WTC11 (cell line): ENCODE measurements around the gene PLXNB2. TPM values are rescaled to one million over a fixed set of nuclear protein-coding genes. Genes with fewer than 3 reads are reported as not detected.

ENCODE experiments used
- ATAC-seq: fragments of 200-7000 bp; cut with Tn5 transposase; 2 replicates; pipeline ENCODE4 v1.10.0; 2021; ENCODE audit warnings: mild to moderate bottlenecking, moderate library complexity
- CTCF ChIA-PET: fragments of 300-600 bp; sonication (Branson Sonifier 250); formaldehyde crosslinking; loops from one replicate; lab custom pipeline; 2021; ENCODE audit warnings: antibody characterized with exemption; lab: Charles Lee
- POLR2A ChIA-PET: fragments of 350-600 bp; sonication (Branson Sonifier 250); formaldehyde crosslinking; loops from one replicate; lab custom pipeline; 2021; ENCODE audit warnings: antibody characterized with exemption; lab: Charles Lee
- DNase-seq: peaks from one replicate; pipeline ENCODE4 v3.0.0; 2021; ENCODE audit warnings: low spot score
- H3K27ac Mint-ChIP-seq: 2 replicates; pipeline ENCODE4 v1.8.0; 2021; ENCODE audit warnings: mixed read lengths
- H3K27me3 Mint-ChIP-seq: 2 replicates; pipeline ENCODE4 v1.8.0; 2021; ENCODE audit warnings: low read depth, mild to moderate bottlenecking, moderate library complexity, mixed read lengths
- H3K36me3 Mint-ChIP-seq: 2 replicates; pipeline ENCODE4 v1.8.0; 2021; ENCODE audit warnings: mixed read lengths
- H3K4me1 Mint-ChIP-seq: 2 replicates; pipeline ENCODE4 v1.8.0; 2022; ENCODE audit warnings: mixed read lengths
- H3K4me3 Mint-ChIP-seq: 2 replicates; pipeline ENCODE4 v1.8.0; 2021; ENCODE audit warnings: mild to moderate bottlenecking, moderate library complexity, mixed read lengths
- H3K9me3 Mint-ChIP-seq: 2 replicates; pipeline ENCODE4 v1.8.0; 2021; ENCODE audit warnings: mixed read lengths
- CREB1 ChIP-seq: sonication (generic); formaldehyde crosslinking; IDR thresholded peaks from 2 replicates; pipeline ENCODE4 v1.8.0; 2023; ENCODE audit warnings: mild to moderate bottlenecking, missing genetic modification reagents
- ELF4 ChIP-seq: sonication (generic); formaldehyde crosslinking; IDR thresholded peaks from 2 replicates; pipeline ENCODE4 v1.8.1; 2022; ENCODE audit warnings: low read depth, mild to moderate bottlenecking, moderate library complexity, missing genetic modification reagents
- FOXK1 ChIP-seq: sonication (generic); formaldehyde crosslinking; IDR thresholded peaks from 2 replicates; pipeline ENCODE4 v1.8.0; 2022; ENCODE audit warnings: mild to moderate bottlenecking, moderate library complexity, missing genetic modification reagents
- GABPB1 ChIP-seq: sonication (generic); formaldehyde crosslinking; IDR thresholded peaks from 2 replicates; pipeline ENCODE4 v1.8.1; 2023; ENCODE audit warnings: mild to moderate bottlenecking, missing genetic modification reagents
- GTF2I ChIP-seq: fragments of 250-450 bp; sonication (Bioruptor Pico); conservative IDR thresholded peaks from 2 replicates; pipeline ENCODE4 v1.4.0; 2021; ENCODE audit warnings: mild to moderate bottlenecking
- HMGA2 ChIP-seq: fragments of 250-450 bp; sonication (Bioruptor Pico); IDR thresholded peaks from 2 replicates; pipeline ENCODE4 v1.4.0; 2021; ENCODE audit warnings: mild to moderate bottlenecking, moderate library complexity
- IRF2 ChIP-seq: sonication (generic); formaldehyde crosslinking; IDR thresholded peaks from 2 replicates; pipeline ENCODE4 v1.8.0; 2022; ENCODE audit warnings: low read depth, missing genetic modification reagents, borderline replicate concordance
- MXD4 ChIP-seq: fragments of 250-450 bp; sonication (Bioruptor Pico); IDR thresholded peaks from 2 replicates; pipeline ENCODE4 v1.8.0; 2021; ENCODE audit warnings: mild to moderate bottlenecking, moderate library complexity, borderline replicate concordance
- ZNF138 ChIP-seq: sonication (generic); formaldehyde crosslinking; conservative IDR thresholded peaks from 2 replicates; pipeline ENCODE4 v1.8.1; 2022; ENCODE audit warnings: mild to moderate bottlenecking, moderate library complexity, missing genetic modification reagents
- ZNF263 ChIP-seq: sonication (generic); formaldehyde crosslinking; IDR thresholded peaks from 2 replicates; pipeline ENCODE4 v1.8.1; 2022; ENCODE audit warnings: low read depth, mild to moderate bottlenecking, moderate library complexity, missing genetic modification reagents
- ZNF671 ChIP-seq: fragments of 250-450 bp; sonication (Bioruptor Pico); IDR thresholded peaks from 2 replicates; pipeline ENCODE4 v1.8.0; 2021; ENCODE audit warnings: mild to moderate bottlenecking
- total RNA-seq: library from RNA; stranded (reverse); gene quantifications from 3 replicates; pipeline ENCODE4 v1.2.3, GENCODE V29; 2021
- TF ChIP-seq, protein P1 (sequence below): fragments of 250-450 bp; sonication (Bioruptor Pico); IDR thresholded peaks from 2 replicates; pipeline ENCODE4 v1.8.0; 2021; ENCODE audit warnings: mild to moderate bottlenecking
- TF ChIP-seq, protein P2 (sequence below): sonication (generic); formaldehyde crosslinking; IDR thresholded peaks from 2 replicates; pipeline ENCODE4 v1.8.1; 2023; ENCODE audit warnings: mild to moderate bottlenecking, missing genetic modification reagents
- TF ChIP-seq, protein P3 (sequence below): sonication (generic); formaldehyde crosslinking; IDR thresholded peaks from 2 replicates; pipeline ENCODE4 v1.8.1; 2023; ENCODE audit warnings: mild to moderate bottlenecking, missing genetic modification reagents, borderline replicate concordance
- TF ChIP-seq, protein P4 (sequence below): sonication (generic); formaldehyde crosslinking; IDR thresholded peaks from 2 replicates; pipeline ENCODE4 v1.8.1; 2023; ENCODE audit warnings: mild to moderate bottlenecking, missing genetic modification reagents, moderate library complexity
- TF ChIP-seq, protein P5 (sequence below): fragments of 250-450 bp; sonication (Bioruptor Pico); IDR thresholded peaks from 2 replicates; pipeline ENCODE4 v1.9.0; 2021; ENCODE audit warnings: mild to moderate bottlenecking, borderline replicate concordance
- TF ChIP-seq, protein P6 (sequence below): sonication (generic); formaldehyde crosslinking; IDR thresholded peaks from 2 replicates; pipeline ENCODE4 v1.8.1; 2022; ENCODE audit warnings: missing genetic modification reagents, borderline replicate concordance

The PLXNB2 gene
- total RNA-seq, 1 experiment from 2014 or later, result 113 TPM

DNA sequence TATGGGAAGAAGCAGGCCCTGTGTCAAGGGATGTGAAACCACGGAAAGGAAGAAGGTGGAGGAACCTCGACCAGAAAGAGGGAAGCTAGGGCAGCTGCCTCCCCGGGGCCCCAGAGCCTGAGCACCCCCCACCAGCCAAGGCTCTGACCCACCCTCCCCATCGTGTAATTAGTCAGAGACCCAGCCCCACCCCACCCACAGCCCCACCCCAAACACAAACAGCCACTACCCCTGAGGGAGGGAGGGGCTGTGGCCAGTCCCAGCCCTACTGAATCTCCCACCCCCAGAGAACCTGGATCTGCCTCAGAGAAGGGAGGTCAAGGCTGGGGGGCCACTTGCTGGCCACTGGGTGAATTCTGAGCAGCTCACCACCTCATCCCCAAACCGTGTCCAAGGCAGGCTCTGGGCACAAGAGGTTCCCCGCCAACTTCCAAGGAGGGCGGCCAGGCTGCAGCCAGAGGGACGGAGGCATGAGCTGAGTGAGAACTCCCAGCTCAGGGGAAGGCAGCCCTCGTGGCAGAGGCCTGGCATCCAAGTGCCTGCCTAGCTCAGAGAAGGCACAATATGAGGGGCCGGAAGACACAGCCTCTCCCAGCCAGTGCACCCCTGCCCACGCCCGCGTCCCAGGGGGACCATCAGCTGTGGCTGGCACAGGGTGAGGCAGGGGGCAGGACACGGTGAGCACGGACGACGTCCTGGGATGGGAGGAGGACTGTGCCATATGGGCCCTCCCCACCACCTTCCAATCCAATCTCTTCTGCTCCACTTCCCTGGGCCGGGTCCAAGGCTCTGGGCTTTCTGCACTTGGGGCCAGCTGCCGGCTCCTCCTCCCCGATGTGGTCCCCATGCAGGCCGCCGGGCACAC, 2.7 kb downstream of the PLXNB2 start:
- Mint-ChIP-seq H3K9me3 (no peaks in the 10 kb centered on the region), H3K27me3 (peaks cover 6% of the 10 kb centered on the region; the same call in 1 of the 2 replicates), H3K27ac (peak overlapping the region; percentile 76; the same call in 1 of the 2 replicates), H3K4me3 (no peak overlapping the region), H3K36me3 (no peaks in the 10 kb centered on the region), H3K4me1 (peaks cover 30% of the 10 kb centered on the region)
- TF ChIP-seq ZNF671 (CRISPR knock-in tag) (no peak), CREB1 (CRISPR knock-in tag) (no peak), FOXK1 (CRISPR knock-in tag) (no peak), ELF4 (CRISPR knock-in tag) (no peak)
- TF ChIP-seq, protein P1, sequence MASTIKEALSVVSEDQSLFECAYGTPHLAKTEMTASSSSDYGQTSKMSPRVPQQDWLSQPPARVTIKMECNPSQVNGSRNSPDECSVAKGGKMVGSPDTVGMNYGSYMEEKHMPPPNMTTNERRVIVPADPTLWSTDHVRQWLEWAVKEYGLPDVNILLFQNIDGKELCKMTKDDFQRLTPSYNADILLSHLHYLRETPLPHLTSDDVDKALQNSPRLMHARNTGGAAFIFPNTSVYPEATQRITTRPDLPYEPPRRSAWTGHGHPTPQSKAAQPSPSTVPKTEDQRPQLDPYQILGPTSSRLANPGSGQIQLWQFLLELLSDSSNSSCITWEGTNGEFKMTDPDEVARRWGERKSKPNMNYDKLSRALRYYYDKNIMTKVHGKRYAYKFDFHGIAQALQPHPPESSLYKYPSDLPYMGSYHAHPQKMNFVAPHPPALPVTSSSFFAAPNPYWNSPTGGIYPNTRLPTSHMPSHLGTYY (CRISPR knock-in tag), result no peak
- TF ChIP-seq, protein P2, sequence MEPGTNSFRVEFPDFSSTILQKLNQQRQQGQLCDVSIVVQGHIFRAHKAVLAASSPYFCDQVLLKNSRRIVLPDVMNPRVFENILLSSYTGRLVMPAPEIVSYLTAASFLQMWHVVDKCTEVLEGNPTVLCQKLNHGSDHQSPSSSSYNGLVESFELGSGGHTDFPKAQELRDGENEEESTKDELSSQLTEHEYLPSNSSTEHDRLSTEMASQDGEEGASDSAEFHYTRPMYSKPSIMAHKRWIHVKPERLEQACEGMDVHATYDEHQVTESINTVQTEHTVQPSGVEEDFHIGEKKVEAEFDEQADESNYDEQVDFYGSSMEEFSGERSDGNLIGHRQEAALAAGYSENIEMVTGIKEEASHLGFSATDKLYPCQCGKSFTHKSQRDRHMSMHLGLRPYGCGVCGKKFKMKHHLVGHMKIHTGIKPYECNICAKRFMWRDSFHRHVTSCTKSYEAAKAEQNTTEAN (CRISPR knock-in tag), result no peak
- TF ChIP-seq, protein P3, sequence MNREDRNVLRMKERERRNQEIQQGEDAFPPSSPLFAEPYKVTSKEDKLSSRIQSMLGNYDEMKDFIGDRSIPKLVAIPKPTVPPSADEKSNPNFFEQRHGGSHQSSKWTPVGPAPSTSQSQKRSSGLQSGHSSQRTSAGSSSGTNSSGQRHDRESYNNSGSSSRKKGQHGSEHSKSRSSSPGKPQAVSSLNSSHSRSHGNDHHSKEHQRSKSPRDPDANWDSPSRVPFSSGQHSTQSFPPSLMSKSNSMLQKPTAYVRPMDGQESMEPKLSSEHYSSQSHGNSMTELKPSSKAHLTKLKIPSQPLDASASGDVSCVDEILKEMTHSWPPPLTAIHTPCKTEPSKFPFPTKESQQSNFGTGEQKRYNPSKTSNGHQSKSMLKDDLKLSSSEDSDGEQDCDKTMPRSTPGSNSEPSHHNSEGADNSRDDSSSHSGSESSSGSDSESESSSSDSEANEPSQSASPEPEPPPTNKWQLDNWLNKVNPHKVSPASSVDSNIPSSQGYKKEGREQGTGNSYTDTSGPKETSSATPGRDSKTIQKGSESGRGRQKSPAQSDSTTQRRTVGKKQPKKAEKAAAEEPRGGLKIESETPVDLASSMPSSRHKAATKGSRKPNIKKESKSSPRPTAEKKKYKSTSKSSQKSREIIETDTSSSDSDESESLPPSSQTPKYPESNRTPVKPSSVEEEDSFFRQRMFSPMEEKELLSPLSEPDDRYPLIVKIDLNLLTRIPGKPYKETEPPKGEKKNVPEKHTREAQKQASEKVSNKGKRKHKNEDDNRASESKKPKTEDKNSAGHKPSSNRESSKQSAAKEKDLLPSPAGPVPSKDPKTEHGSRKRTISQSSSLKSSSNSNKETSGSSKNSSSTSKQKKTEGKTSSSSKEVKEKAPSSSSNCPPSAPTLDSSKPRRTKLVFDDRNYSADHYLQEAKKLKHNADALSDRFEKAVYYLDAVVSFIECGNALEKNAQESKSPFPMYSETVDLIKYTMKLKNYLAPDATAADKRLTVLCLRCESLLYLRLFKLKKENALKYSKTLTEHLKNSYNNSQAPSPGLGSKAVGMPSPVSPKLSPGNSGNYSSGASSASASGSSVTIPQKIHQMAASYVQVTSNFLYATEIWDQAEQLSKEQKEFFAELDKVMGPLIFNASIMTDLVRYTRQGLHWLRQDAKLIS, result no peak
- TF ChIP-seq, protein P4, sequence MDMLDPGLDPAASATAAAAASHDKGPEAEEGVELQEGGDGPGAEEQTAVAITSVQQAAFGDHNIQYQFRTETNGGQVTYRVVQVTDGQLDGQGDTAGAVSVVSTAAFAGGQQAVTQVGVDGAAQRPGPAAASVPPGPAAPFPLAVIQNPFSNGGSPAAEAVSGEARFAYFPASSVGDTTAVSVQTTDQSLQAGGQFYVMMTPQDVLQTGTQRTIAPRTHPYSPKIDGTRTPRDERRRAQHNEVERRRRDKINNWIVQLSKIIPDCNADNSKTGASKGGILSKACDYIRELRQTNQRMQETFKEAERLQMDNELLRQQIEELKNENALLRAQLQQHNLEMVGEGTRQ, result no peak
- POLR2A ChIA-PET, result interaction anchor here (1.9 kb wide), 1 partner anchor 11 kb away, joined by 6 read pairs; no protein-coding TSS in a partner anchor
- DNase-seq (no peak), ATAC-seq (no peak)
- CTCF ChIA-PET, result interaction anchor here (0.5 to 2.4 kb wide), 5 partner anchors 22 to 190 kb away, joined by 3 to 10 read pairs (median 5); partner anchors contain the start of gene HDAC10

DNA sequence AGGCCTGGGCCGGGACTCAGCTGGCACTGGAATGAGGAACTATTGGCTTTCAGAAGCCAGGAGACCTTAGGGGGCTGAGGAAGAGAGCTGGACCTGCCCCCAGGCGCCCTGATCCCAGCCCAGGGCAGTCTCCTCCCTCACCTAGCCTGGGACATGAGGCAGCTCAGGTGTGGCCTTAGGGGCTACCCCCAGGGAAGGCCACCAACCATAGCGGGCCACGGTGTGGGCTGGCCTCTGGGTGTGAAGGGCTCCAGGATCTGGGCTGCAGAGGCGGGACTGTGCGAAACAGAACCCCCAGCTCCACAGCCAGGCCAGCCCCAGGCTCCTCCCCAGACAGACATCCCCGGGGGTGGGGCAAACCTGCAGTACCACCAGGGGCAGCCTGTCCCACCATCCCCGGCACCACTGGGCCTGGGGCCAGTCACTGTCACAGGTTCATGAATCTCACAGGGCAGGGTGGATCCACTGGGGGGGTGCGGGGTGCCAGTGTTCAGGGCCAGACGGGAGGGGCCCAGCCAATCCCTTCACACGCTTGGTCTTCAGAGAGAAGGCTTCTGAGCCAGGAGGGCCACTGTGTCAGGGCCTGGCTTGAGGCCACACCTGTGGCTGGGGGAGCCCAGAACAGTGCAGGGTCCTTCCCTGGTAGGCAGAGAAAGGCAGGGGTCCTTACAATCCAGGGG, 3.5 kb downstream of the PLXNB2 start:
- H3K4me1 Mint-ChIP-seq, result peaks cover 30% of the 10 kb centered on the region
- H3K36me3 Mint-ChIP-seq, result no peaks in the 10 kb centered on the region
- CTCF ChIA-PET, result interaction anchor here (0.6 to 2.4 kb wide), 8 partner anchors 9 to 221 kb away, joined by 3 to 16 read pairs (median 4); partner anchors contain the start of genes HDAC10 and SCO2
- peak overlapping the region; percentile 76; the same call in 1 of the 2 replicates for H3K27ac Mint-ChIP-seq
- H3K9me3 Mint-ChIP-seq, result no peaks in the 10 kb centered on the region
- ATAC-seq (peak; percentile 52), DNase-seq (peak; percentile 66)
- POLR2A ChIA-PET, result interaction anchor here (1.9 kb wide), 1 partner anchor 10 kb away, joined by 6 read pairs; no protein-coding TSS in a partner anchor
- H3K27me3 Mint-ChIP-seq, result peaks cover 6% of the 10 kb centered on the region; the same call in 1 of the 2 replicates
- H3K4me3 Mint-ChIP-seq, result no peak overlapping the region
- TF ChIP-seq HMGA2 (CRISPR knock-in tag) (no peak), IRF2 (CRISPR knock-in tag) (no peak), ZNF138 (CRISPR knock-in tag) (no peak), GABPB1 (CRISPR knock-in tag) (no peak), ZNF263 (CRISPR knock-in tag) (no peak), GTF2I (no peak), MXD4 (CRISPR knock-in tag) (no peak)
- TF ChIP-seq, protein P5, sequence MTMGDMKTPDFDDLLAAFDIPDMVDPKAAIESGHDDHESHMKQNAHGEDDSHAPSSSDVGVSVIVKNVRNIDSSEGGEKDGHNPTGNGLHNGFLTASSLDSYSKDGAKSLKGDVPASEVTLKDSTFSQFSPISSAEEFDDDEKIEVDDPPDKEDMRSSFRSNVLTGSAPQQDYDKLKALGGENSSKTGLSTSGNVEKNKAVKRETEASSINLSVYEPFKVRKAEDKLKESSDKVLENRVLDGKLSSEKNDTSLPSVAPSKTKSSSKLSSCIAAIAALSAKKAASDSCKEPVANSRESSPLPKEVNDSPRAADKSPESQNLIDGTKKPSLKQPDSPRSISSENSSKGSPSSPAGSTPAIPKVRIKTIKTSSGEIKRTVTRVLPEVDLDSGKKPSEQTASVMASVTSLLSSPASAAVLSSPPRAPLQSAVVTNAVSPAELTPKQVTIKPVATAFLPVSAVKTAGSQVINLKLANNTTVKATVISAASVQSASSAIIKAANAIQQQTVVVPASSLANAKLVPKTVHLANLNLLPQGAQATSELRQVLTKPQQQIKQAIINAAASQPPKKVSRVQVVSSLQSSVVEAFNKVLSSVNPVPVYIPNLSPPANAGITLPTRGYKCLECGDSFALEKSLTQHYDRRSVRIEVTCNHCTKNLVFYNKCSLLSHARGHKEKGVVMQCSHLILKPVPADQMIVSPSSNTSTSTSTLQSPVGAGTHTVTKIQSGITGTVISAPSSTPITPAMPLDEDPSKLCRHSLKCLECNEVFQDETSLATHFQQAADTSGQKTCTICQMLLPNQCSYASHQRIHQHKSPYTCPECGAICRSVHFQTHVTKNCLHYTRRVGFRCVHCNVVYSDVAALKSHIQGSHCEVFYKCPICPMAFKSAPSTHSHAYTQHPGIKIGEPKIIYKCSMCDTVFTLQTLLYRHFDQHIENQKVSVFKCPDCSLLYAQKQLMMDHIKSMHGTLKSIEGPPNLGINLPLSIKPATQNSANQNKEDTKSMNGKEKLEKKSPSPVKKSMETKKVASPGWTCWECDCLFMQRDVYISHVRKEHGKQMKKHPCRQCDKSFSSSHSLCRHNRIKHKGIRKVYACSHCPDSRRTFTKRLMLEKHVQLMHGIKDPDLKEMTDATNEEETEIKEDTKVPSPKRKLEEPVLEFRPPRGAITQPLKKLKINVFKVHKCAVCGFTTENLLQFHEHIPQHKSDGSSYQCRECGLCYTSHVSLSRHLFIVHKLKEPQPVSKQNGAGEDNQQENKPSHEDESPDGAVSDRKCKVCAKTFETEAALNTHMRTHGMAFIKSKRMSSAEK, result no peak
- TF ChIP-seq, protein P6, sequence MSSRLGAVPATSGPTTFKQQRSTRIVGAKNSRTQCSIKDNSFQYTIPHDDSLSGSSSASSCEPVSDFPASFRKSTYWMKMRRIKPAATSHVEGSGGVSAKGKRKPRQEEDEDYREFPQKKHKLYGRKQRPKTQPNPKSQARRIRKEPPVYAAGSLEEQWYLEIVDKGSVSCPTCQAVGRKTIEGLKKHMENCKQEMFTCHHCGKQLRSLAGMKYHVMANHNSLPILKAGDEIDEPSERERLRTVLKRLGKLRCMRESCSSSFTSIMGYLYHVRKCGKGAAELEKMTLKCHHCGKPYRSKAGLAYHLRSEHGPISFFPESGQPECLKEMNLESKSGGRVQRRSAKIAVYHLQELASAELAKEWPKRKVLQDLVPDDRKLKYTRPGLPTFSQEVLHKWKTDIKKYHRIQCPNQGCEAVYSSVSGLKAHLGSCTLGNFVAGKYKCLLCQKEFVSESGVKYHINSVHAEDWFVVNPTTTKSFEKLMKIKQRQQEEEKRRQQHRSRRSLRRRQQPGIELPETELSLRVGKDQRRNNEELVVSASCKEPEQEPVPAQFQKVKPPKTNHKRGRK (CRISPR knock-in tag), result no peak
